WTC11 (cell line): ENCODE measurements around the gene DNAH1. TPM values are rescaled to one million over a fixed set of nuclear protein-coding genes. Genes with fewer than 3 reads are reported as not detected.

ENCODE experiments used
- ATAC-seq: fragments of 200-7000 bp; cut with Tn5 transposase; 2 replicates; pipeline ENCODE4 v1.10.0; 2021; ENCODE audit warnings: mild to moderate bottlenecking, moderate library complexity
- CTCF ChIA-PET: fragments of 300-600 bp; sonication (Branson Sonifier 250); formaldehyde crosslinking; loops from one replicate; lab custom pipeline; 2021; ENCODE audit warnings: antibody characterized with exemption; lab: Charles Lee
- POLR2A ChIA-PET: fragments of 350-600 bp; sonication (Branson Sonifier 250); formaldehyde crosslinking; loops from one replicate; lab custom pipeline; 2021; ENCODE audit warnings: antibody characterized with exemption; lab: Charles Lee
- DNase-seq: peaks from one replicate; pipeline ENCODE4 v3.0.0; 2021; ENCODE audit warnings: low spot score
- H3K27ac Mint-ChIP-seq: 2 replicates; pipeline ENCODE4 v1.8.0; 2021; ENCODE audit warnings: mixed read lengths
- H3K27me3 Mint-ChIP-seq: 2 replicates; pipeline ENCODE4 v1.8.0; 2021; ENCODE audit warnings: low read depth, mild to moderate bottlenecking, moderate library complexity, mixed read lengths
- H3K36me3 Mint-ChIP-seq: 2 replicates; pipeline ENCODE4 v1.8.0; 2021; ENCODE audit warnings: mixed read lengths
- H3K4me1 Mint-ChIP-seq: 2 replicates; pipeline ENCODE4 v1.8.0; 2022; ENCODE audit warnings: mixed read lengths
- H3K4me3 Mint-ChIP-seq: 2 replicates; pipeline ENCODE4 v1.8.0; 2021; ENCODE audit warnings: mild to moderate bottlenecking, moderate library complexity, mixed read lengths
- H3K9me3 Mint-ChIP-seq: 2 replicates; pipeline ENCODE4 v1.8.0; 2021; ENCODE audit warnings: mixed read lengths
- CDX4 ChIP-seq: fragments of 250-450 bp; sonication (Bioruptor Pico); IDR thresholded peaks from 2 replicates; pipeline ENCODE4 v1.9.0; 2021; ENCODE audit warnings: moderate library complexity, mild to moderate bottlenecking, inconsistent platforms, borderline replicate concordance
- E2F4 ChIP-seq: sonication (generic); formaldehyde crosslinking; IDR thresholded peaks from 2 replicates; pipeline ENCODE4 v1.8.1; 2022; ENCODE audit warnings: low read depth, mild to moderate bottlenecking, moderate library complexity, missing genetic modification reagents, borderline replicate concordance
- EMX1 ChIP-seq: fragments of 250-450 bp; sonication (Bioruptor Pico); IDR thresholded peaks from 2 replicates; pipeline ENCODE4 v1.8.0; 2021; ENCODE audit warnings: mild to moderate bottlenecking
- GABPB1 ChIP-seq: sonication (generic); formaldehyde crosslinking; IDR thresholded peaks from 2 replicates; pipeline ENCODE4 v1.8.1; 2023; ENCODE audit warnings: mild to moderate bottlenecking, missing genetic modification reagents
- GTF2I ChIP-seq: fragments of 250-450 bp; sonication (Bioruptor Pico); conservative IDR thresholded peaks from 2 replicates; pipeline ENCODE4 v1.4.0; 2021; ENCODE audit warnings: mild to moderate bottlenecking
- MYBL2 ChIP-seq: sonication (generic); formaldehyde crosslinking; IDR thresholded peaks from 2 replicates; pipeline ENCODE4 v1.8.1; 2023; ENCODE audit warnings: mild to moderate bottlenecking, moderate library complexity, missing genetic modification reagents
- NFATC4 ChIP-seq: fragments of 250-450 bp; sonication (Bioruptor Pico); IDR thresholded peaks from 2 replicates; pipeline ENCODE4 v1.9.0; 2021; ENCODE audit warnings: mild to moderate bottlenecking
- NFE2L1 ChIP-seq: sonication (generic); formaldehyde crosslinking; IDR thresholded peaks from 2 replicates; pipeline ENCODE4 v1.8.1; 2023; ENCODE audit warnings: missing genetic modification reagents
- NR2C2 ChIP-seq: sonication (generic); formaldehyde crosslinking; IDR thresholded peaks from 2 replicates; pipeline ENCODE4 v1.8.0; 2022; ENCODE audit warnings: mild to moderate bottlenecking, missing genetic modification reagents
- PREB ChIP-seq: sonication (generic); formaldehyde crosslinking; IDR thresholded peaks from 2 replicates; pipeline ENCODE4 v1.8.1; 2022; ENCODE audit warnings: mild to moderate bottlenecking, missing genetic modification reagents, moderate library complexity, borderline replicate concordance
- SOX15 ChIP-seq: fragments of 250-450 bp; sonication (Bioruptor Pico); IDR thresholded peaks from 2 replicates; pipeline ENCODE4 v1.9.0; 2021; ENCODE audit warnings: mild to moderate bottlenecking
- ZNF425 ChIP-seq: fragments of 250-450 bp; sonication (Bioruptor Pico); conservative IDR thresholded peaks from 2 replicates; pipeline ENCODE4 v1.9.0; 2021; ENCODE audit warnings: mild to moderate bottlenecking
- total RNA-seq: library from RNA; stranded (reverse); gene quantifications from 3 replicates; pipeline ENCODE4 v1.2.3, GENCODE V29; 2021
- TF ChIP-seq, protein P1 (sequence below): sonication (generic); formaldehyde crosslinking; IDR thresholded peaks from 2 replicates; pipeline ENCODE4 v1.8.0; 2023; ENCODE audit warnings: missing genetic modification reagents, mild to moderate bottlenecking, borderline replicate concordance
- TF ChIP-seq, protein P2 (sequence below): sonication (generic); formaldehyde crosslinking; IDR thresholded peaks from 2 replicates; pipeline ENCODE4 v1.8.0; 2022; ENCODE audit warnings: mild to moderate bottlenecking, missing genetic modification reagents

DNAH1 gene
- total RNA-seq, 1 experiment from 2014 or later, result 1.5 TPM

GRCh38 chr3:52415800-52416199 lies 99.7 kb downstream of the DNAH1 start:
- ChIA-PET POLR2A (no interaction called here), CTCF (interaction anchor here (1.1 to 1.8 kb wide), 4 partner anchors 30 to 32 kb away, joined by 4 to 5 read pairs (median 5); partner anchors contain the start of gene SEMA3G)
- H3K27ac Mint-ChIP-seq, result no peak overlapping the region
- H3K36me3 Mint-ChIP-seq, result peaks cover 8% of the 10 kb centered on the region; the same call in 1 of the 2 replicates
- ATAC-seq (no peak), DNase-seq (no peak)
- H3K27me3 Mint-ChIP-seq, result no peaks in the 10 kb centered on the region
- no peak for TF ChIP-seq NFATC4 (CRISPR knock-in tag)
- TF ChIP-seq MYBL2 (CRISPR knock-in tag), result no peak
- TF ChIP-seq NFE2L1 (CRISPR knock-in tag), result no peak
- TF ChIP-seq SOX15 (CRISPR knock-in tag), result no peak
- no peak for TF ChIP-seq NR2C2 (CRISPR knock-in tag)
- no peak for TF ChIP-seq ZNF425 (CRISPR knock-in tag)
- no peak for TF ChIP-seq E2F4 (CRISPR knock-in tag)
- no peak for TF ChIP-seq PREB
- no peak for TF ChIP-seq EMX1
- TF ChIP-seq GABPB1 (CRISPR knock-in tag), result no peak
- no peak for TF ChIP-seq CDX4 (CRISPR knock-in tag)
- TF ChIP-seq, protein P1, sequence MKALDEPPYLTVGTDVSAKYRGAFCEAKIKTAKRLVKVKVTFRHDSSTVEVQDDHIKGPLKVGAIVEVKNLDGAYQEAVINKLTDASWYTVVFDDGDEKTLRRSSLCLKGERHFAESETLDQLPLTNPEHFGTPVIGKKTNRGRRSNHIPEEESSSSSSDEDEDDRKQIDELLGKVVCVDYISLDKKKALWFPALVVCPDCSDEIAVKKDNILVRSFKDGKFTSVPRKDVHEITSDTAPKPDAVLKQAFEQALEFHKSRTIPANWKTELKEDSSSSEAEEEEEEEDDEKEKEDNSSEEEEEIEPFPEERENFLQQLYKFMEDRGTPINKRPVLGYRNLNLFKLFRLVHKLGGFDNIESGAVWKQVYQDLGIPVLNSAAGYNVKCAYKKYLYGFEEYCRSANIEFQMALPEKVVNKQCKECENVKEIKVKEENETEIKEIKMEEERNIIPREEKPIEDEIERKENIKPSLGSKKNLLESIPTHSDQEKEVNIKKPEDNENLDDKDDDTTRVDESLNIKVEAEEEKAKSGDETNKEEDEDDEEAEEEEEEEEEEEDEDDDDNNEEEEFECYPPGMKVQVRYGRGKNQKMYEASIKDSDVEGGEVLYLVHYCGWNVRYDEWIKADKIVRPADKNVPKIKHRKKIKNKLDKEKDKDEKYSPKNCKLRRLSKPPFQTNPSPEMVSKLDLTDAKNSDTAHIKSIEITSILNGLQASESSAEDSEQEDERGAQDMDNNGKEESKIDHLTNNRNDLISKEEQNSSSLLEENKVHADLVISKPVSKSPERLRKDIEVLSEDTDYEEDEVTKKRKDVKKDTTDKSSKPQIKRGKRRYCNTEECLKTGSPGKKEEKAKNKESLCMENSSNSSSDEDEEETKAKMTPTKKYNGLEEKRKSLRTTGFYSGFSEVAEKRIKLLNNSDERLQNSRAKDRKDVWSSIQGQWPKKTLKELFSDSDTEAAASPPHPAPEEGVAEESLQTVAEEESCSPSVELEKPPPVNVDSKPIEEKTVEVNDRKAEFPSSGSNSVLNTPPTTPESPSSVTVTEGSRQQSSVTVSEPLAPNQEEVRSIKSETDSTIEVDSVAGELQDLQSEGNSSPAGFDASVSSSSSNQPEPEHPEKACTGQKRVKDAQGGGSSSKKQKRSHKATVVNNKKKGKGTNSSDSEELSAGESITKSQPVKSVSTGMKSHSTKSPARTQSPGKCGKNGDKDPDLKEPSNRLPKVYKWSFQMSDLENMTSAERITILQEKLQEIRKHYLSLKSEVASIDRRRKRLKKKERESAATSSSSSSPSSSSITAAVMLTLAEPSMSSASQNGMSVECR (CRISPR knock-in tag), result no peak
- TF ChIP-seq GTF2I, result no peak
- H3K4me1 Mint-ChIP-seq, result peaks cover 9% of the 10 kb centered on the region
- no peak overlapping the region for H3K4me3 Mint-ChIP-seq
- H3K9me3 Mint-ChIP-seq, result no peaks in the 10 kb centered on the region

- H3K4me3 Mint-ChIP-seq, result no peak overlapping the region
- no peak for ATAC-seq
- CTCF ChIA-PET, result interaction anchor here (1.6 to 2.6 kb wide), 2 partner anchors 8 to 35 kb away, joined by 5 to 7 read pairs; no protein-coding TSS in a partner anchor
- peaks cover 12% of the 10 kb centered on the region for H3K4me1 Mint-ChIP-seq
- H3K27me3 Mint-ChIP-seq, result no peaks in the 10 kb centered on the region
- POLR2A ChIA-PET, result no interaction called here
- H3K36me3 Mint-ChIP-seq, result peaks cover 5% of the 10 kb centered on the region; the same call in 1 of the 2 replicates
- H3K27ac Mint-ChIP-seq, result no peak overlapping the region
- no peaks in the 10 kb centered on the region for H3K9me3 Mint-ChIP-seq
- no peak for TF ChIP-seq GABPB1 (CRISPR knock-in tag)
- TF ChIP-seq, protein P2, sequence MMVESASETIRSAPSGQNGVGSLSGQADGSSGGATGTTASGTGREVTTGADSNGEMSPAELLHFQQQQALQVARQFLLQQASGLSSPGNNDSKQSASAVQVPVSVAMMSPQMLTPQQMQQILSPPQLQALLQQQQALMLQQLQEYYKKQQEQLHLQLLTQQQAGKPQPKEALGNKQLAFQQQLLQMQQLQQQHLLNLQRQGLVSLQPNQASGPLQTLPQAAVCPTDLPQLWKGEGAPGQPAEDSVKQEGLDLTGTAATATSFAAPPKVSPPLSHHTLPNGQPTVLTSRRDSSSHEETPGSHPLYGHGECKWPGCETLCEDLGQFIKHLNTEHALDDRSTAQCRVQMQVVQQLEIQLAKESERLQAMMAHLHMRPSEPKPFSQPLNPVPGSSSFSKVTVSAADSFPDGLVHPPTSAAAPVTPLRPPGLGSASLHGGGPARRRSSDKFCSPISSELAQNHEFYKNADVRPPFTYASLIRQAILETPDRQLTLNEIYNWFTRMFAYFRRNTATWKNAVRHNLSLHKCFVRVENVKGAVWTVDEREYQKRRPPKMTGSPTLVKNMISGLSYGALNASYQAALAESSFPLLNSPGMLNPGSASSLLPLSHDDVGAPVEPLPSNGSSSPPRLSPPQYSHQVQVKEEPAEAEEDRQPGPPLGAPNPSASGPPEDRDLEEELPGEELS (CRISPR knock-in tag), result no peak
- TF ChIP-seq, all 79 proteins: peak for 0
- no peak for DNase-seq
Observed at GRCh38 chr3:52420388-52420787, 104.3 kb downstream of the DNAH1 start.
